ENCODE results near the gene TOP3A. TPM values are rescaled to one million over a fixed set of nuclear protein-coding genes. Genes with fewer than 3 reads are reported as not detected.

Gene TOP3A
- total and polyA plus RNA-seq, 2 of the 4 experiments (the other 2 are of a cell fraction) = 13.4 to 21.3 TPM

- dilution Hi-C loops (cut with HindIII; ENCODE audit: low sequenced_read_pairs, unreplicated experiment) = no loop called here
- peak overlapping the region; percentile 88 for H2AFZ ChIP-seq (replicated peaks; ENCODE audit: low read length, poor library complexity)
These were observed 47.3 kb upstream of the TOP3A start for GRCh38 chr17:18361837-18362697.

More at GRCh38 chr17:18361837-18362697, 47.3 kb upstream of the TOP3A start:
- no peaks in the 10 kb centered on the region for H3K36me3 ChIP-seq (ENCODE audit: control insufficient read depth, insufficient read depth, low read length)
- peak overlapping the region; percentile 52 for H2AK9ac ChIP-seq (replicated peaks; ENCODE audit: low read depth, low read length, poor library complexity)
- in situ Hi-C loops (cut with MboI; ENCODE audit: low sequenced_read_pairs) = no loop called here
- H3K4me2 ChIP-seq (ENCODE audit: low read depth, low read length) = peak overlapping the region; percentile 81; the same call in 1 of the 2 replicates
- H2BK5ac ChIP-seq (ENCODE audit: low read depth, low read length, poor library complexity, severe bottlenecking) = no peak overlapping the region
- H3K4me1 ChIP-seq (ENCODE audit: control insufficient read depth, insufficient read depth, low read length) = peaks cover 3% of the 10 kb centered on the region; the same call in 1 of the 2 replicates
- DNase-seq (no peak), ATAC-seq (ENCODE audit: low read depth) (no peak)
- H3K79me1 ChIP-seq (ENCODE audit: low read depth in 1 of 2, low read length in 2 of 2) = peaks cover 6 to 11% of the 10 kb centered on the region in 2 experiments; a peak in 3 of 4 replicates
- no peaks in the 10 kb centered on the region for H4K20me1 ChIP-seq (ENCODE audit: insufficient read depth, low read length)
- no peak overlapping the region for H2BK20ac ChIP-seq (ENCODE audit: low read depth, low read length)
- TF ChIP-seq MAZ (IDR thresholded peaks at IDR 0.05; ENCODE audit: borderline replicate concordance, low read depth, low read length) = no peak
- TF ChIP-seq RCOR1 (IDR thresholded peaks at IDR 0.05; ENCODE audit: insufficient replicate concordance, low read length) = no peak
- TF ChIP-seq CEBPB (IDR thresholded peaks at IDR 0.05; ENCODE audit: low read depth, low read length) = no peak
- TF ChIP-seq BHLHE40 (IDR thresholded peaks at IDR 0.05; ENCODE audit: low read depth, low read length) = no peak
- TF ChIP-seq CTCF (conservative IDR thresholded peaks at IDR 0.05; ENCODE audit: low read depth, low read length) = no peak
- TF ChIP-seq SMC3 (IDR thresholded peaks at IDR 0.05; ENCODE audit: low read depth, low read length) = no peak
- H3K9me3 ChIP-seq (ENCODE audit: control insufficient read depth, insufficient read depth, low read length) = no peaks in the 10 kb centered on the region
- no peak overlapping the region for H3K56ac ChIP-seq (ENCODE audit: extremely low read depth, insufficient read depth, low read length)
- 51 to 100% methylated on average over 2 to 7 of the region's 15 CpGs for WGBS, 2 experiments (ENCODE audit: extremely low coverage in 2 of 2, insufficient read length in 1 of 2)
- no peak overlapping the region for H3K27ac ChIP-seq (ENCODE audit: insufficient read depth, low read length)
- H2BK120ac ChIP-seq (ENCODE audit: low read depth, low read length) = no peak overlapping the region
- H3K18ac ChIP-seq (ENCODE audit: low read depth, low read length) = no peak overlapping the region
- no peak overlapping the region for H4K5ac ChIP-seq (ENCODE audit: low read depth, low read length)
- H3K14ac ChIP-seq (replicated peaks; ENCODE audit: low read depth, low read length) = peak overlapping the region; percentile 10; the same call in 1 of the 2 replicates
- peak overlapping the region; percentile 62; the same call in 1 of the 2 replicates for H3K4me3 ChIP-seq (ENCODE audit: insufficient read depth, low read depth, low read length)
- CTCF ChIA-PET = no interaction called here
- no TSS peak for BruUV-seq (replicated peaks)
- H4K8ac ChIP-seq (ENCODE audit: low read depth in 2 of 2, low read length in 2 of 2) = peak overlapping the region in 1 of 2 experiments; percentile 47; a peak in 2 of 4 replicates
- no peak overlapping the region for H2AK5ac ChIP-seq (ENCODE audit: low read depth, low read length)
- intact Hi-C loops (cut with micrococcal nuclease) = no loop called here
- no peaks in the 10 kb centered on the region for H3K27me3 ChIP-seq (ENCODE audit: control insufficient read depth, insufficient read depth, low read length)
- H3K4ac ChIP-seq (ENCODE audit: low read depth, low read length) = no peak overlapping the region
- H3K23ac ChIP-seq (ENCODE audit: low read depth, low read length) = 0 out of 2 replicates have a peak overlapping the region, but pooled peaks have one; percentile 52
- no peak overlapping the region for H4K91ac ChIP-seq (ENCODE audit: insufficient read depth, low read depth, low read length)
- H2BK15ac ChIP-seq (ENCODE audit: low read depth, low read length) = no peak overlapping the region
- 0 out of 2 replicates have a peak, but pooled peaks cover 2% of the 10 kb centered on the region for H3K9me1 ChIP-seq (ENCODE audit: insufficient read depth, low read length)
- H3K9ac ChIP-seq (ENCODE audit: low read depth, low read length) = no peak overlapping the region
- POLR2A ChIA-PET (ENCODE audit: unreplicated experiment) = no interaction called here

Data from IMR-90 (cell line).